HG03135 (cell line): Measurements from ENCODE around the gene HACE1.
"Not testable (repeated sequence)": the region's sequence is repeated elsewhere in the genome, so short reads cannot be mapped to it uniquely, and the experiment has no call there.

Experiments used
- ATAC-seq: cut with Tn5 transposase; IDR thresholded peaks from one replicate; pipeline ENCODE4 v1.9.1; 2021; ENCODE audit warnings: mild to moderate bottlenecking, moderate library complexity; ENCODE audit not compliant: unreplicated experiment

Gene HACE1

GRCh38 chr6:104859225-104860146 lies at the start of gene HACE1:
TSS of gene HACE1 (minus strand) at chr6:104859919. CDS start at chr6:104859642, 277 bp downstream.
- peak; percentile 99 for ATAC-seq

- no peak for ATAC-seq
Observed at GRCh38 chr6:104908888-104909525, 49.3 kb upstream of the HACE1 start.

GRCh38 chr6:104908031-104908887 lies 48.5 kb upstream of the HACE1 start:
- no peak for ATAC-seq

GRCh38 chr6:104898893-104899292 lies 39.2 kb upstream of the HACE1 start:
- not testable (repeated sequence) for ATAC-seq

- no peak for ATAC-seq
Observed at GRCh38 chr6:104896914-104897313, 37.2 kb upstream of the HACE1 start.

- ATAC-seq: no peak
Observed at GRCh38 chr6:104888066-104888465, 28.3 kb upstream of the HACE1 start.

GRCh38 chr6:104887350-104887749 lies 27.6 kb upstream of the HACE1 start:
- ATAC-seq: no peak

GRCh38 chr6:104885518-104886043 lies 25.9 kb upstream of the HACE1 start:
- no peak for ATAC-seq

- no peak for ATAC-seq
Observed at GRCh38 chr6:104884867-104885517, 25.3 kb upstream of the HACE1 start.

- no peak for ATAC-seq
Observed at GRCh38 chr6:104881964-104882668, 22.4 kb upstream of the HACE1 start.

GRCh38 chr6:104862456-104862855 lies 2.7 kb upstream of the HACE1 start:
- no peak for ATAC-seq

GRCh38 chr6:104860221-104860620 lies 502 bp upstream of the HACE1 start:
- ATAC-seq: no peak

- no peak for ATAC-seq
Observed at GRCh38 chr6:104858642-104859041, 1.1 kb downstream of the HACE1 start.

- no peak for ATAC-seq
Observed at GRCh38 chr6:104855507-104855906, 4.2 kb downstream of the HACE1 start.

GRCh38 chr6:104847721-104848120 lies 12.0 kb downstream of the HACE1 start:
- not testable (repeated sequence) for ATAC-seq

GRCh38 chr6:104843229-104843628 lies 16.5 kb downstream of the HACE1 start:
- ATAC-seq: no peak

GRCh38 chr6:104837158-104837557 lies 22.6 kb downstream of the HACE1 start:
- ATAC-seq: no peak

GRCh38 chr6:104836479-104837020 lies 23.2 kb downstream of the HACE1 start:
- not testable (repeated sequence) for ATAC-seq

GRCh38 chr6:104835782-104836181 lies 23.9 kb downstream of the HACE1 start:
- no peak for ATAC-seq
